H1 (cell line): Measurements from ENCODE around the gene JAKMIP3. TPM values are rescaled to one million over a fixed set of nuclear protein-coding genes. Genes with fewer than 3 reads are reported as not detected.

Source experiments
- ASH2L ChIP-seq: fragments of 200-600, 300-600 bp; sonication (generic); IDR thresholded peaks from one replicate; pipeline ENCODE4 v1.7.1; 2017; ENCODE audit warnings: low read length
- EGR1 ChIP-seq: IDR thresholded peaks from 2 replicates; pipeline ENCODE4 v1.6.1; 2011; ENCODE audit warnings: low read depth, low read length, borderline replicate concordance
- EP300 ChIP-seq, 2 experiments: IDR thresholded peaks; 1 replicate in 1 of 2; 2 replicates in 1 of 2; pipeline ENCODE4 v1.6.1; 2011 to 2012; ENCODE audit warnings: low read depth in 2 of 2, low read length in 2 of 2, mild to moderate bottlenecking in 2 of 2, borderline replicate concordance in 1 of 2, inconsistent platforms in 1 of 2, moderate library complexity in 1 of 2
- HDAC6 ChIP-seq: IDR thresholded peaks from one replicate; pipeline ENCODE4 v1.7.1; 2012; ENCODE audit warnings: low read depth, mild to moderate bottlenecking, inconsistent platforms, low read length, moderate library complexity
- KDM1A ChIP-seq: fragments of 200-600, 300-600 bp; sonication (generic); IDR thresholded peaks from 2 replicates; pipeline ENCODE4 v1.7.1; 2016; ENCODE audit warnings: mild to moderate bottlenecking, low read length, borderline replicate concordance
- RNF2 ChIP-seq: fragments of 200-900, 300-1000 bp; sonication (generic); IDR thresholded peaks from 2 replicates; pipeline ENCODE4 v1.7.1; 2016; ENCODE audit warnings: borderline replicate concordance, low read depth, mild to moderate bottlenecking, antibody characterized with exemption, low read length; ENCODE audit not compliant: poor library complexity, severe bottlenecking; ENCODE audit errors: missing control alignments
- SAP30 ChIP-seq: fragments of 300-600 bp; sonication (generic); IDR thresholded peaks from 2 replicates; pipeline ENCODE4 v1.7.1; 2012; ENCODE audit warnings: low read length, moderate library complexity, mild to moderate bottlenecking, inconsistent platforms; ENCODE audit not compliant: insufficient read depth, insufficient replicate concordance
- polyA plus RNA-seq, 7 experiments: library from polyadenylated mRNA; depleted of rRNA in 3 of 7; stranded (reverse) in 5 of 7; unstranded in 2 of 7; fragments of >200 nt in 5 of 7; fragments of 200-250 nt in 2 of 7; gene quantifications; 1 replicate in 5 of 7; 2 replicates in 1 of 7; 4 replicates in 1 of 7; pipeline versions ENCODE4 v1.2.1 to v1.2.3, GENCODE V29; 2011 to 2013; ENCODE audit warnings: missing spikeins in 2 of 7, mixed read lengths in 2 of 7
- total RNA-seq: library from RNA; stranded (reverse); fragmentation: NEBNext Ultra II Directional; extraction: Animal tissue kit (Norgen Biotek cat#: 25700); gene quantifications from 2 replicates; pipeline ENCODE4 v1.2.1, GENCODE V29; 2021

JAKMIP3 gene
- total and polyA plus RNA-seq, 2 of the 8 experiments (the other 6 are each of a cell fraction or from before 2014, with no cell fraction given), result 0.83 to 0.91 TPM

DNA sequence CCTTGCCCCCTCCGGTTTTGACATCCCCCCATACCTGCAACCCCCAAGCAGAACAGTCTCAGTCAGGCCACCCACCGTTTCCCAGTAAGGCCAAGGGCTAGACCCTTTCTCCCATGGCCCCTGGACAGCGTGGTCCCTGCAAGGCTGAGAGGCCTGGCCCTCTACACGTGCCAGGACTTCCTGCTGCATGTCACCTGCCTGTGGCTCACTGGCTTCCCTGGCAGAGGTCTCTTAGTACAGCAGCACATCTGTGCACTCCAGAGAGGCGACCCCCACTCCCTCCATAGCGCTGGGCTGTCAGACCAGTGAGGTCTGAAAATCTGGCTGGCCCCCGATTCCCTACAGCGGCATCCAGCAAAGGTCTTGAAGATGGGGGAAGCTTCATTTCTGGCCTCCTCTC, 26.4 kb upstream of the JAKMIP3 start (continued):
- no peak for TF ChIP-seq SAP30
- no peak for TF ChIP-seq EGR1
- TF ChIP-seq HDAC6, result no peak
- TF ChIP-seq ASH2L, result no peak
- TF ChIP-seq EP300 (IDR thresholded peaks at IDR 0.05; ENCODE audit: borderline replicate concordance in 1 of 2, low read depth in 2 of 2, low read length in 2 of 2), result no peak
- no peak for TF ChIP-seq KDM1A
- TF ChIP-seq RNF2, result no peak
